CD14-positive monocyte (primary cell): ENCODE results near the gene PUS7. TPM values are rescaled to one million over a fixed set of nuclear protein-coding genes. Genes with fewer than 3 reads are reported as not detected.
"Not testable (repeated sequence)": the region's sequence is repeated elsewhere in the genome, so short reads cannot be mapped to it uniquely, and the experiment has no call there.

Experiments used
- DNase-seq, 3 donors: peaks; one replicate each; pipeline ENCODE4 v3.0.0-alpha.2; 2011 to 2022
- H2AFZ ChIP-seq: 2 replicates; pipeline ENCODE4 v1.6.0; 2012; ENCODE audit warnings: mild to moderate bottlenecking, low read depth, low read length, inconsistent platforms; ENCODE audit not compliant: insufficient read depth, poor library complexity, severe bottlenecking
- H3K27ac ChIP-seq, 2 donors: 1 replicate in 1 of 2; 2 replicates in 1 of 2; pipeline ENCODE4 v1.5.1; 2012 to 2013; ENCODE audit warnings: low read length in 2 of 2, control low read depth in 1 of 2, inconsistent platforms in 1 of 2, low read depth in 1 of 2, mild to moderate bottlenecking in 1 of 2
- H3K27me3 ChIP-seq, 2 donors: one replicate each; pipeline versions ENCODE4 v1.6.0 to v1.6.1; 2011 to 2013; ENCODE audit warnings: low read length in 2 of 2; ENCODE audit not compliant: control insufficient read depth in 2 of 2, insufficient read depth in 2 of 2
- H3K36me3 ChIP-seq, 2 donors: replicated peaks in 1 of 2; 1 replicate in 1 of 2; 2 replicates in 1 of 2; pipeline versions ENCODE4 v1.5.1 to v1.6.1; 2012 to 2013; ENCODE audit warnings: low read length in 2 of 2, control low read depth in 1 of 2, inconsistent platforms in 1 of 2, mild to moderate bottlenecking in 1 of 2; ENCODE audit not compliant: insufficient read depth in 2 of 2, control insufficient read depth in 1 of 2
- H3K4me1 ChIP-seq, 2 donors: 1 replicate in 1 of 2; 2 replicates in 1 of 2; pipeline versions ENCODE4 v1.5.1 to v1.6.1; 2012 to 2013; ENCODE audit warnings: low read length in 2 of 2, control low read depth in 1 of 2, inconsistent platforms in 1 of 2, mild to moderate bottlenecking in 1 of 2, moderate library complexity in 1 of 2; ENCODE audit not compliant: insufficient read depth in 2 of 2, control insufficient read depth in 1 of 2
- H3K4me2 ChIP-seq: replicated peaks from 2 replicates; pipeline ENCODE3; 2012; ENCODE audit warnings: low read length, moderate library complexity, mild to moderate bottlenecking; ENCODE audit not compliant: poor library complexity, severe bottlenecking; ENCODE audit errors: extremely low read depth
- H3K4me3 ChIP-seq, 3 experiments: fragments of 200-600 bp in 1 of 3; sonication (generic) in 1 of 3; replicated peaks in 1 of 3; 1 replicate in 2 of 3; 2 replicates in 1 of 3; pipeline ENCODE4 v1.5.1; 2011 to 2013; ENCODE audit warnings: low read length in 3 of 3, mild to moderate bottlenecking in 3 of 3, control low read depth in 2 of 3, low read depth in 2 of 3, inconsistent platforms in 1 of 3, moderate library complexity in 1 of 3
- H3K79me2 ChIP-seq: 2 replicates; pipeline ENCODE4 v1.6.0; 2012; ENCODE audit warnings: mild to moderate bottlenecking, control low read depth, inconsistent platforms, low read length, moderate library complexity; ENCODE audit not compliant: insufficient read depth
- H3K9ac ChIP-seq: 2 replicates; pipeline ENCODE4 v1.6.0; 2017; ENCODE audit warnings: low read length, mild to moderate bottlenecking; ENCODE audit not compliant: insufficient read depth, poor library complexity, severe bottlenecking
- H3K9me3 ChIP-seq, 2 donors: replicated peaks in 1 of 2; 1 replicate in 1 of 2; 2 replicates in 1 of 2; pipeline versions ENCODE4 v1.5.1 to v1.6.1; 2012 to 2013; ENCODE audit warnings: low read length in 2 of 2, control low read depth in 1 of 2; ENCODE audit not compliant: control insufficient read depth in 1 of 2, insufficient read depth in 1 of 2
- H4K20me1 ChIP-seq: 2 replicates; pipeline ENCODE4 v1.6.0; 2012; ENCODE audit warnings: mild to moderate bottlenecking, low read length, control low read depth, moderate library complexity; ENCODE audit not compliant: insufficient read depth
- H3K27ac Mint-ChIP-seq, 7 donors: one replicate each; pipeline ENCODE4 v1.8.0; 2020; ENCODE audit warnings: mild to moderate bottlenecking in 7 of 7, mixed read lengths in 7 of 7, moderate library complexity in 6 of 7, inconsistent platforms in 2 of 7
- H3K27me3 Mint-ChIP-seq, 3 donors: one replicate each; pipeline ENCODE4 v1.8.0; 2021 to 2022; ENCODE audit warnings: low read depth in 3 of 3, mild to moderate bottlenecking in 3 of 3, mixed read lengths in 3 of 3, moderate library complexity in 3 of 3, inconsistent platforms in 1 of 3
- H3K36me3 Mint-ChIP-seq, 2 donors: one replicate each; pipeline ENCODE4 v1.8.0; 2020; ENCODE audit warnings: mixed read lengths in 2 of 2, inconsistent platforms in 1 of 2, mild to moderate bottlenecking in 1 of 2
- H3K4me1 Mint-ChIP-seq: one replicate; pipeline ENCODE4 v1.8.0; 2020; ENCODE audit warnings: mild to moderate bottlenecking, mixed read lengths
- H3K4me3 Mint-ChIP-seq, 2 donors: one replicate each; pipeline ENCODE4 v1.8.0; 2020; ENCODE audit warnings: mild to moderate bottlenecking in 2 of 2, mixed read lengths in 2 of 2, moderate library complexity in 1 of 2
- H3K9me3 Mint-ChIP-seq, 7 donors: one replicate each; pipeline ENCODE4 v1.8.0; 2020 to 2022; ENCODE audit warnings: mixed read lengths in 7 of 7, mild to moderate bottlenecking in 6 of 7, moderate library complexity in 6 of 7, inconsistent platforms in 2 of 7
- WGBS: methylation state at CpG from one replicate; pipeline ENCODE4 v1.1.5; 2013; ENCODE audit warnings: missing lambda C conversion rate; ENCODE audit not compliant: insufficient coverage; 5-methylcytosine and 5-hydroxymethylcytosine counted together
- intact Hi-C, 2 donors: fragments of 100-400 bp; cut with micrococcal nuclease; formaldehyde crosslinking; loops; one replicate each; pipeline versions ENCODE4 v1.15.0 to v1.15.1; 2023
- polyA plus RNA-seq, 3 donors: library from polyadenylated mRNA; depleted of rRNA in 1 of 3; unstranded in 2 of 3; stranded (reverse) in 1 of 3; fragments of 300-500 nt in 2 of 3; fragments of >200 nt in 1 of 3; fragmentation: Illumina TruSeq in 2 of 3; gene quantifications; 1 replicate in 2 of 3; 2 replicates in 1 of 3; pipeline ENCODE4 v1.2.3, GENCODE V29; 2012 to 2021
- TF ChIP-seq, protein P1 (sequence below): fragments of 200-600 bp; IDR thresholded peaks from one replicate; pipeline ENCODE4 v1.8.0; 2022; ENCODE audit warnings: antibody characterized with exemption, mild to moderate bottlenecking

Gene PUS7
- polyA plus RNA-seq, 3 donors = 1.3 to 1.8 (median 1.6) TPM

DNA sequence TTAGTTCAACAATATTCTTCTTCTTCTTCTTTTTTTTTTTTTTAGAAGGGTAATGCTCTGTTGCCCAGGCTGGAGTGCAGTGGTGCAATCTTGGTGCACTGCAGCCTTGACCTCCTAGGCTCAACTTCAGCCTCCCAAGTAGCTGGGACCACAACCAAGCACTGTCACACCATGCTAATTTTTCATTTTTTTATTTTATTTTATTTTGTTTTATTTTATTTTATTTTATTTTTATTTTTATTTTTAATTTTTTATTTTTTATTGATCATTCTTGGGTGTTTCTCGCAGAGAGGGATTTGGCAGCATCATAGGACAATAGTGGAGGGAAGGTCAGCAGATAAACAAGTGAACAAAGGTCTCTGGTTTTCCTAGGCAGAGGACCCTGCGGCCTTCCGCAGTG, 112.3 kb downstream of the PUS7 start:
- H3K4me3 Mint-ChIP-seq, intact Hi-C loops, DNase-seq, H2AFZ ChIP-seq, H3K79me2 ChIP-seq, H3K4me1 Mint-ChIP-seq, H3K9me3 ChIP-seq, H3K9me3 Mint-ChIP-seq, H3K27ac ChIP-seq, H3K36me3 Mint-ChIP-seq, H3K27me3 ChIP-seq, H3K4me3 ChIP-seq, H4K20me1 ChIP-seq, H3K27ac Mint-ChIP-seq, H3K4me2 ChIP-seq, H3K27me3 Mint-ChIP-seq, H3K4me1 ChIP-seq, H3K9ac ChIP-seq, H3K36me3 ChIP-seq: not testable (repeated sequence)
- WGBS = no CpG with 5 or more reads among the region's 3 CpGs

DNA sequence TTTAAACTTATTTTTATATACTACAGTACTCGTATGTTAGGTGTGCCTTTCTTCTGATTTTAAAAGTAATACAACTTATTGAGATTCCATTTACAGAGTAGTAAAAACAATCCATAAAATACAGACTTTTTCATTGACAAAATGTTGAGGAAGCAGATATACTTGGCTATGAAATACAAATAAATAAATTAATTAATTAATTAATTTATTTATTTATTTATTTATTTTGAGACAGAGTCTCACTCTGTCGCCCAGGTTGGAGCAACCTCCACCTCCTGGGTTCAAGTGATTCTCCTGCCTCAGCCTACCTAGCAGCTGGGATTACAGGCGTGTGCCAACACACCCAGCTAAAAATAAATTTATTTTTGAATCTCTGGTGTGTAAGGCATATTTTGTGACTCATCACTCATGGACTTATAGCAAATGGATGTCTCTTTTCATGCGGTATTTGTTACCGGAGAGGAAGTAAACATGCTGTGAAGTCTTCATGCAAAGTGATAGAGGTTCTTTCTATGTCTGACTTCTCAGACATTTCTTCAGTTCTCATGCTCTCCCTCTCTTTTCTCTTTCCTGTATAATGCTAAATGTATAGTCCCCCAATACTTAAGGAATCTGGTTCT, 113.2 kb downstream of the PUS7 start:
- H3K9me3 ChIP-seq = no peaks in the 10 kb centered on the region
- Mint-ChIP-seq H3K27ac (no peak overlapping the region), H3K4me3 (no peak overlapping the region), H3K9me3 (peaks cover 0 to 3% (median 0%) of the 10 kb centered on the region in 7 donors), H3K27me3 (peaks cover 0 to 2% (median 0%) of the 10 kb centered on the region in 3 donors), H3K36me3 (no peaks in the 10 kb centered on the region), H3K4me1 (no peaks in the 10 kb centered on the region)
- TF ChIP-seq, protein P1, sequence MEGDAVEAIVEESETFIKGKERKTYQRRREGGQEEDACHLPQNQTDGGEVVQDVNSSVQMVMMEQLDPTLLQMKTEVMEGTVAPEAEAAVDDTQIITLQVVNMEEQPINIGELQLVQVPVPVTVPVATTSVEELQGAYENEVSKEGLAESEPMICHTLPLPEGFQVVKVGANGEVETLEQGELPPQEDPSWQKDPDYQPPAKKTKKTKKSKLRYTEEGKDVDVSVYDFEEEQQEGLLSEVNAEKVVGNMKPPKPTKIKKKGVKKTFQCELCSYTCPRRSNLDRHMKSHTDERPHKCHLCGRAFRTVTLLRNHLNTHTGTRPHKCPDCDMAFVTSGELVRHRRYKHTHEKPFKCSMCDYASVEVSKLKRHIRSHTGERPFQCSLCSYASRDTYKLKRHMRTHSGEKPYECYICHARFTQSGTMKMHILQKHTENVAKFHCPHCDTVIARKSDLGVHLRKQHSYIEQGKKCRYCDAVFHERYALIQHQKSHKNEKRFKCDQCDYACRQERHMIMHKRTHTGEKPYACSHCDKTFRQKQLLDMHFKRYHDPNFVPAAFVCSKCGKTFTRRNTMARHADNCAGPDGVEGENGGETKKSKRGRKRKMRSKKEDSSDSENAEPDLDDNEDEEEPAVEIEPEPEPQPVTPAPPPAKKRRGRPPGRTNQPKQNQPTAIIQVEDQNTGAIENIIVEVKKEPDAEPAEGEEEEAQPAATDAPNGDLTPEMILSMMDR = no peak
- H3K4me2 ChIP-seq = no peak overlapping the region
- no peaks in the 10 kb centered on the region for H3K27me3 ChIP-seq
- no peak for DNase-seq
- H3K79me2 ChIP-seq = no peaks in the 10 kb centered on the region
- H2AFZ ChIP-seq = no peak overlapping the region
- no CpG with 5 or more reads among the region's 5 CpGs for WGBS
- H3K27ac ChIP-seq = no peak overlapping the region
- intact Hi-C loops = no loop called here
- no peak overlapping the region for H3K9ac ChIP-seq
- no peaks in the 10 kb centered on the region for H4K20me1 ChIP-seq
- H3K4me3 ChIP-seq = no peak overlapping the region
- H3K4me1 ChIP-seq = no peaks in the 10 kb centered on the region
- H3K36me3 ChIP-seq = no peaks in the 10 kb centered on the region

Other genes with a start within 250 kb of the PUS7 start
- 10 to 100 TPM; 12.6 to 37.7 (median 30.0) TPM for gene SRPK2, start 133.3 kb downstream of the PUS7 start, polyA plus RNA-seq
- gene RINT1, start 9.9 kb upstream of the PUS7 start, polyA plus RNA-seq = 10 to 100 TPM in 1 of 3 donors, 1 to 10 TPM in 2; 3.2 to 11.8 (median 5.2) TPM
- gene EFCAB10, start 59.2 kb upstream of the PUS7 start, polyA plus RNA-seq = not detected